Liver (tissue), 9 donors: ENCODE measurements around the gene ABITRAM. TPM values are rescaled to one million over a fixed set of nuclear protein-coding genes. Genes with fewer than 3 reads are reported as not detected.

ENCODE experiments used
- DNase-seq: peaks from one replicate; pipeline ENCODE4 v3.0.0-alpha.2; 2017; ENCODE audit warnings: low spot score
- H3K27ac ChIP-seq, 2 donors: one replicate each; pipeline ENCODE4 v1.7.0; 2013; ENCODE audit warnings: inconsistent platforms in 2 of 2, low read length in 2 of 2, control low read depth in 1 of 2, low read depth in 1 of 2, mild to moderate bottlenecking in 1 of 2
- H3K27me3 ChIP-seq, 4 donors: one replicate each; pipeline versions ENCODE4 v1.6.1 to v1.7.0; 2013; ENCODE audit warnings: low read length in 3 of 4, inconsistent platforms in 1 of 4, mild to moderate bottlenecking in 1 of 4, moderate library complexity in 1 of 4; ENCODE audit not compliant: control insufficient read depth in 4 of 4, insufficient read depth in 4 of 4
- H3K36me3 ChIP-seq, 4 donors: one replicate each; pipeline versions ENCODE4 v1.6.1 to v1.7.0; 2013; ENCODE audit warnings: low read length in 3 of 4, mild to moderate bottlenecking in 3 of 4, low read depth in 1 of 4, moderate library complexity in 1 of 4; ENCODE audit not compliant: control insufficient read depth in 4 of 4, insufficient read depth in 3 of 4
- H3K4me1 ChIP-seq, 4 donors: one replicate each; pipeline versions ENCODE4 v1.6.1 to v1.7.0; 2013; ENCODE audit warnings: low read length in 3 of 4, mild to moderate bottlenecking in 3 of 4, moderate library complexity in 1 of 4; ENCODE audit not compliant: control insufficient read depth in 4 of 4, insufficient read depth in 4 of 4
- H3K4me3 ChIP-seq, 3 donors: one replicate each; pipeline versions ENCODE4 v1.6.1 to v1.7.0; 2013; ENCODE audit warnings: low read length in 3 of 3, control low read depth in 1 of 3, low read depth in 1 of 3, mild to moderate bottlenecking in 1 of 3
- H3K9ac ChIP-seq, 2 donors: one replicate each; pipeline ENCODE4 v1.7.0; 2013; ENCODE audit warnings: low read length in 2 of 2, mild to moderate bottlenecking in 2 of 2, moderate library complexity in 2 of 2, control low read depth in 1 of 2, low read depth in 1 of 2
- H3K9me3 ChIP-seq, 4 donors: one replicate each; pipeline versions ENCODE4 v1.6.1 to v1.7.0; 2013; ENCODE audit warnings: low read length in 3 of 4; ENCODE audit not compliant: control insufficient read depth in 4 of 4
- FOXA2 ChIP-seq: IDR thresholded peaks from 2 replicates; pipeline ENCODE4 v1.6.1; 2016; ENCODE audit warnings: antibody characterized with exemption
- GABPA ChIP-seq, 2 donors: IDR thresholded peaks in 1 of 2; conservative IDR thresholded peaks in 1 of 2; 2 replicates each; pipeline ENCODE4 v1.6.1; 2016; ENCODE audit warnings: antibody characterized with exemption in 2 of 2, mild to moderate bottlenecking in 1 of 2, moderate library complexity in 1 of 2
- HNF4A ChIP-seq, 2 donors: conservative IDR thresholded peaks; 2 replicates each; pipeline ENCODE4 v1.6.1; 2016; ENCODE audit warnings: antibody characterized with exemption in 2 of 2, mild to moderate bottlenecking in 2 of 2
- JUND ChIP-seq, 2 donors: IDR thresholded peaks; 2 replicates each; pipeline ENCODE4 v1.6.1; 2016; ENCODE audit warnings: antibody characterized with exemption in 2 of 2
- MAX ChIP-seq: IDR thresholded peaks from 2 replicates; pipeline ENCODE4 v1.6.1; 2016; ENCODE audit warnings: antibody characterized with exemption
- REST ChIP-seq: IDR thresholded peaks from 2 replicates; pipeline ENCODE4 v1.6.1; 2016; ENCODE audit warnings: antibody characterized with exemption, mild to moderate bottlenecking
- RXRA ChIP-seq, 2 donors: IDR thresholded peaks; 2 replicates each; pipeline ENCODE4 v1.6.1; 2017 to 2018; ENCODE audit warnings: antibody characterized with exemption in 2 of 2, mild to moderate bottlenecking in 1 of 2
- SP1 ChIP-seq: IDR thresholded peaks from 2 replicates; pipeline ENCODE4 v1.6.1; 2018; ENCODE audit warnings: antibody characterized with exemption, mild to moderate bottlenecking
- TAF1 ChIP-seq: conservative IDR thresholded peaks from 2 replicates; pipeline ENCODE4 v1.6.1; 2016; ENCODE audit warnings: antibody characterized with exemption, mild to moderate bottlenecking
- YY1 ChIP-seq: IDR thresholded peaks from 2 replicates; pipeline ENCODE4 v1.6.1; 2016; ENCODE audit warnings: antibody characterized with exemption, mild to moderate bottlenecking
- ZBTB33 ChIP-seq: IDR thresholded peaks from 2 replicates; pipeline ENCODE4 v1.6.1; 2016; ENCODE audit warnings: antibody characterized with exemption
- WGBS: extraction: QIAGEN DNeasy Blood & Tissue Kit; methylation state at CpG from one replicate; pipeline ENCODE4 v1.1.7; 2013; 5-methylcytosine and 5-hydroxymethylcytosine counted together
- polyA plus RNA-seq, 2 donors: library from polyadenylated mRNA; stranded (reverse) in 1 of 2; unstranded in 1 of 2; fragments of 200-250 nt in 1 of 2; fragments of >200 nt in 1 of 2; fragmentation: Nextera tagmentation in 1 of 2; extraction: Ambion mirVana in 1 of 2; gene quantifications; one replicate each; pipeline versions ENCODE4 v1.2.1 to v1.2.3, GENCODE V29; 2013 to 2015
- total RNA-seq, 2 donors: library from RNA; depleted of rRNA; stranded (reverse); fragments of >200 nt; gene quantifications; one replicate each; pipeline ENCODE4 v1.2.3, GENCODE V29; 2014
- TF ChIP-seq, protein P1 (sequence below): fragments of 150-350 bp; IDR thresholded peaks from 2 replicates; pipeline ENCODE4 v1.5.1; 2017; ENCODE audit warnings: improper control_type of control experiment, low read depth, low read length; ENCODE audit not compliant: missing input control
- donor health status: healthy.
- donor health status: healthy.
- donor health status: healthy.
- donor health status: healthy.
- donor health status: healthy.

ABITRAM gene
- total and polyA plus RNA-seq, 4 donors: 3.5 to 8.2 (median 5.5) TPM

DNA sequence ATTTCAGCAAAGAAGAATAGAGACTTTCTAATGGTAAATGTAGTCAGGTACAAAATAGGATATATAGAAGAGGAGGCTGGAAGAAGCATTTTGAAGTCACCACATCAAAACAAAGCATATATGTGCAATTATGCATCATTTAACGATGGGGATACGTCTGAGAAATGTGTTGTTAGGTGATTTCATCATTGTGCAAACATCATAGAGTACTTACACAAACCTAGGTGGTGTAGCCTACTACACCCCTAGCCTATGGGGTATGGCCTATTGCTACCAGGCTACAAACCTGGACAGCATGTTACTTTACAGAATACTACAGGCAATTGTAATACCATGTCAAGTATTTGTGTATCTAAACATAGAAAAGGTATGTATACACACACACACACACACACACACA lies 28.7 kb upstream of the ABITRAM start:
- H3K36me3 ChIP-seq: peaks cover 3 to 70% (median 41%) of the 10 kb centered on the region in 4 donors
- TF ChIP-seq YY1 (no peak), FOXA2 (no peak), REST (no peak), MAX (no peak)
- 41% methylated on average over 2 of the region's 2 CpGs for WGBS

DNA sequence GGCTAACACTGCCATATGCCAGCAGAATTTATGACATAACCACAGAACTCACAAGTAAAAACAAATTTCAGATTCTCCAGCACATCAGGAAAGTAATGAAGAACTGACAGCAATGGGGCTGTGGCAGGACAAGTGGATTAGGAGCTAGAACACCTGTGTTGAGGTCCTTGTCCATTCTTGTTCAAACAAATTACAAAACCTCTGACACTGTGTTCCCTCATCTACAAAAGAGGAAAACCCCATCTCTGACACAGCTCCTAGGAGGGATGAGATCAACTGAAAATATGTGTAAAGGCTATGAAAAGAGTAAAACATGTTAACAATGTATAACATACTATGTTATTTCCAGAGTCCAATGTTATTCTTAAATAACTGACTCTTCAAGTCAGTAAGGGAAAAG lies 23.8 kb upstream of the ABITRAM start:
- Histone ChIP-seq H3K4me1 (peaks cover 0 to 6% (median 0%) of the 10 kb centered on the region in 4 donors), H3K9me3 (no peaks in the 10 kb centered on the region), H3K9ac (no peak overlapping the region), H3K36me3 (peaks cover 4 to 58% (median 27%) of the 10 kb centered on the region in 4 donors), H3K27me3 (no peaks in the 10 kb centered on the region), H3K27ac (no peak overlapping the region), H3K4me3 (no peak overlapping the region)
- TF ChIP-seq HNF4A (conservative IDR thresholded peaks at IDR 0.05) (peak in 1 of 2 donors; percentile 10), FOXA2 (no peak), YY1 (peak; percentile 19)
- no peak for DNase-seq

More for the DNA sequence above, 28.7 kb upstream of the ABITRAM start:
- Histone ChIP-seq H3K9me3 (no peaks in the 10 kb centered on the region), H3K9ac (no peak overlapping the region), H3K4me3 (no peak overlapping the region), H3K27me3 (no peaks in the 10 kb centered on the region), H3K27ac (no peak overlapping the region), H3K4me1 (peaks cover 0 to 6% (median 0%) of the 10 kb centered on the region in 4 donors)
- no peak for DNase-seq

GRCh38 chr9:108910914-108911313 lies 23.3 kb upstream of the ABITRAM start:
- WGBS: 94% methylated on average over 2 of the region's 2 CpGs

More at GRCh38 chr9:108910914-108911313, 23.3 kb upstream of the ABITRAM start:
- H3K9ac ChIP-seq: no peak overlapping the region
- H3K4me3 ChIP-seq: no peak overlapping the region
- no peak overlapping the region for H3K27ac ChIP-seq
- H3K27me3 ChIP-seq: no peaks in the 10 kb centered on the region
- H3K4me1 ChIP-seq: peaks cover 0 to 3% (median 0%) of the 10 kb centered on the region in 4 donors
- TF ChIP-seq RXRA (IDR thresholded peaks at IDR 0.05): no peak
- TF ChIP-seq SP1: no peak
- no peak for TF ChIP-seq GABPA (IDR thresholded peaks at IDR 0.05 in 1 of 2, conservative IDR thresholded peaks at IDR 0.05 in 1 of 2)
- no peak for TF ChIP-seq TAF1
- TF ChIP-seq FOXA2: no peak
- TF ChIP-seq JUND (IDR thresholded peaks at IDR 0.05): no peak
- no peak for TF ChIP-seq ZBTB33
- TF ChIP-seq, protein P1, sequence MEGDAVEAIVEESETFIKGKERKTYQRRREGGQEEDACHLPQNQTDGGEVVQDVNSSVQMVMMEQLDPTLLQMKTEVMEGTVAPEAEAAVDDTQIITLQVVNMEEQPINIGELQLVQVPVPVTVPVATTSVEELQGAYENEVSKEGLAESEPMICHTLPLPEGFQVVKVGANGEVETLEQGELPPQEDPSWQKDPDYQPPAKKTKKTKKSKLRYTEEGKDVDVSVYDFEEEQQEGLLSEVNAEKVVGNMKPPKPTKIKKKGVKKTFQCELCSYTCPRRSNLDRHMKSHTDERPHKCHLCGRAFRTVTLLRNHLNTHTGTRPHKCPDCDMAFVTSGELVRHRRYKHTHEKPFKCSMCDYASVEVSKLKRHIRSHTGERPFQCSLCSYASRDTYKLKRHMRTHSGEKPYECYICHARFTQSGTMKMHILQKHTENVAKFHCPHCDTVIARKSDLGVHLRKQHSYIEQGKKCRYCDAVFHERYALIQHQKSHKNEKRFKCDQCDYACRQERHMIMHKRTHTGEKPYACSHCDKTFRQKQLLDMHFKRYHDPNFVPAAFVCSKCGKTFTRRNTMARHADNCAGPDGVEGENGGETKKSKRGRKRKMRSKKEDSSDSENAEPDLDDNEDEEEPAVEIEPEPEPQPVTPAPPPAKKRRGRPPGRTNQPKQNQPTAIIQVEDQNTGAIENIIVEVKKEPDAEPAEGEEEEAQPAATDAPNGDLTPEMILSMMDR: no peak
- no peak for TF ChIP-seq REST
- no peak for DNase-seq
- H3K9me3 ChIP-seq: no peaks in the 10 kb centered on the region
- peaks cover 4 to 59% (median 30%) of the 10 kb centered on the region in 4 donors for H3K36me3 ChIP-seq
